ENCODE measurements around the gene HES1. TPM values are rescaled to one million over a fixed set of nuclear protein-coding genes. Genes with fewer than 3 reads are reported as not detected.

Gene HES1
- total and polyA plus RNA-seq, 2 experiments from 2014 or later, result 42.7 to 60.8 TPM

GRCh38 chr3:194135516-194135805, 487 bp upstream of the HES1 start (continued):
- TF ChIP-seq ZNF462 (CRISPR knock-in tag; IDR thresholded peaks at IDR 0.05) (no peak), STAT1 (IDR thresholded peaks at IDR 0.05; ENCODE audit: unreplicated experiment) (no peak), POLR2AphosphoS5 (IDR thresholded peaks at IDR 0.05; ENCODE audit: low read depth) (no peak), NANOG (IDR thresholded peaks at IDR 0.05; ENCODE audit: borderline replicate concordance) (no peak), EZH2 (IDR thresholded peaks at IDR 0.05; ENCODE audit: low read depth, unreplicated experiment) (no peak), REST (IDR thresholded peaks at IDR 0.05; ENCODE audit: unreplicated experiment) (no peak), ZNF114 (CRISPR knock-in tag; IDR thresholded peaks at IDR 0.05) (no peak), JUNB (IDR thresholded peaks at IDR 0.05; ENCODE audit: unreplicated experiment) (no peak)
